ENCODE data around the gene ASB13.

- TF ChIP-seq CTCF (conservative IDR thresholded peaks at IDR 0.05; ENCODE audit: low read depth in 2 of 2): no peak
- TF ChIP-seq EZH2 (IDR thresholded peaks at IDR 0.05; ENCODE audit: low read depth, unreplicated experiment): no peak
- no peak for TF ChIP-seq REST (IDR thresholded peaks at IDR 0.05; ENCODE audit: unreplicated experiment)
- no peak for TF ChIP-seq ZNF331 (CRISPR knock-in tag; IDR thresholded peaks at IDR 0.05; ENCODE audit: low read depth)
- no peak for TF ChIP-seq POLR2AphosphoS5 (IDR thresholded peaks at IDR 0.05; ENCODE audit: low read depth)
- no peak for TF ChIP-seq ZNF462 (CRISPR knock-in tag; IDR thresholded peaks at IDR 0.05)
- no peak for TF ChIP-seq JUNB (IDR thresholded peaks at IDR 0.05; ENCODE audit: unreplicated experiment)
- no peak for TF ChIP-seq CREB1 (CRISPR knock-in tag; IDR thresholded peaks at IDR 0.05; ENCODE audit: low read depth)
- no peak for TF ChIP-seq EZH2phosphoT487 (IDR thresholded peaks at IDR 0.05; ENCODE audit: unreplicated experiment)
- no peak for TF ChIP-seq STAT1 (IDR thresholded peaks at IDR 0.05; ENCODE audit: unreplicated experiment)
- TF ChIP-seq ZNF114 (CRISPR knock-in tag; IDR thresholded peaks at IDR 0.05): no peak
- no peak for TF ChIP-seq ETS1 (IDR thresholded peaks at IDR 0.05)
- no peak for TF ChIP-seq NANOG (IDR thresholded peaks at IDR 0.05; ENCODE audit: borderline replicate concordance)
These were observed 48.4 kb downstream of the ASB13 start for GRCh38 chr10:5618042-5618441.

Data from GM23338 (cell line).